ENCODE measurements around the gene SUPT20HL1.
"Not testable (repeated sequence)": the region's sequence is repeated elsewhere in the genome, so short reads cannot be mapped to it uniquely, and the experiment has no call there.

The SUPT20HL1 gene

DNA sequence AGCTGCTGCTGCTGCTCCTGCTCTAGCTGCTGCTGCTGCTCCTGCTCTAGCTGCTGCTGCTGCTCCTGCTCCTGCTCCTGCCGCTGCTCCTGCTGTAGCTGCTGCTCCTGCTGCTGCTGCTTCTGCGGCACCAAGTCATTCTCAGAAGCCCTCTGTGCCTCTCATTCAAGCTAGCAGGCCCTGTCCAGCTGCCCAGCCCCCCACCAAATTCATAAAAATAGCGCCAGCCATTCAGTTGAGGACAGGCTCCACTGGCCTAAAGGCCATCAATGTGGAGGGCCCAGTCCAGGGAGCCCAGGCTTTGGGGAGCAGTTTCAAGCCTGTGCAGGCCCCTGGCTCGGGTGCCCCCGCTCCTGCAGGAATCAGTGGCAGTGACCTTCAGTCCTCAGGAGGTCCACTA lies 3.9 kb downstream of the SUPT20HL1 start:
- ChIA-PET POLR2A (no interaction called here), CTCF (no interaction called here)
- no peak for DNase-seq (ENCODE audit: extremely low spot score)
- TF ChIP-seq, protein P1, sequence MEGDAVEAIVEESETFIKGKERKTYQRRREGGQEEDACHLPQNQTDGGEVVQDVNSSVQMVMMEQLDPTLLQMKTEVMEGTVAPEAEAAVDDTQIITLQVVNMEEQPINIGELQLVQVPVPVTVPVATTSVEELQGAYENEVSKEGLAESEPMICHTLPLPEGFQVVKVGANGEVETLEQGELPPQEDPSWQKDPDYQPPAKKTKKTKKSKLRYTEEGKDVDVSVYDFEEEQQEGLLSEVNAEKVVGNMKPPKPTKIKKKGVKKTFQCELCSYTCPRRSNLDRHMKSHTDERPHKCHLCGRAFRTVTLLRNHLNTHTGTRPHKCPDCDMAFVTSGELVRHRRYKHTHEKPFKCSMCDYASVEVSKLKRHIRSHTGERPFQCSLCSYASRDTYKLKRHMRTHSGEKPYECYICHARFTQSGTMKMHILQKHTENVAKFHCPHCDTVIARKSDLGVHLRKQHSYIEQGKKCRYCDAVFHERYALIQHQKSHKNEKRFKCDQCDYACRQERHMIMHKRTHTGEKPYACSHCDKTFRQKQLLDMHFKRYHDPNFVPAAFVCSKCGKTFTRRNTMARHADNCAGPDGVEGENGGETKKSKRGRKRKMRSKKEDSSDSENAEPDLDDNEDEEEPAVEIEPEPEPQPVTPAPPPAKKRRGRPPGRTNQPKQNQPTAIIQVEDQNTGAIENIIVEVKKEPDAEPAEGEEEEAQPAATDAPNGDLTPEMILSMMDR (IDR thresholded peaks at IDR 0.05; ENCODE audit: control extremely low read depth, extremely low read depth, low read depth, missing control alignments) = no peak

DNA sequence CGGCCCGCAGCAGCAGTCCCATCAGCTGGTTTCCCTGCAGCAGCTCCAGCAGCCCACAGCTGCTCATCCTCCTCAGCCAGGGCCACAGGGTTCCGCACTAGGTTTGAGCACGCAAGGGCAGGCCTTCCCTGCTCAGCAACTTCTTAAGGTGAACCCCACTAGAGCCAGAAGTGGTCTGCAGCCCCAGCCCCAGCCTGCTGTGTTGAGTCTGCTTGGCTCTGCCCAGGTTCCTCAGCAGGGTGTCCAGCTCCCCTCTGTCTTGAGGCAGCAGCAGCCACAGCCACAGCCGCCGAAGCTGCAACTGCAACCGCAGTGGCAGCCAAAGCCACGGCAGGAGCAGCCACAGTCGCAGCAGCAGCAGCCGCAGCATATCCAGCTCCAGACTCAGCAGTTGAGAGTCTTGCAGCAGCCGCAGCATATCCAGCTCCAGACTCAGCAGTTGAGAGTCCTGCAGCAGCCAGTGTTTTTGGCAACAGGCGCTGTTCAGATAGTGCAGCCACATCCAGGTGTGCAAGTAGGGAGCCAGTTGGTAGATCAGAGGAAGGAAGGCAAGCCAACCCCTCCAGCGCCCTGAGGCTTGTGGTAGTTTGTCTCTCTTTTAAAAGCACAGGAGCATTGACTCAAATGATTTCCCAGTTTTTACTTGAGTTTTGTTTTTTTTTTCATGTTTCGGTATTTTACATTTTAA lies 4.6 kb downstream of the SUPT20HL1 start:
- ChIA-PET POLR2A (no interaction called here), CTCF (no interaction called here)
- no peak for DNase-seq (ENCODE audit: extremely low spot score)
- TF ChIP-seq, protein P1 (IDR thresholded peaks at IDR 0.05; ENCODE audit: control extremely low read depth, extremely low read depth, low read depth, missing control alignments) = no peak

DNA sequence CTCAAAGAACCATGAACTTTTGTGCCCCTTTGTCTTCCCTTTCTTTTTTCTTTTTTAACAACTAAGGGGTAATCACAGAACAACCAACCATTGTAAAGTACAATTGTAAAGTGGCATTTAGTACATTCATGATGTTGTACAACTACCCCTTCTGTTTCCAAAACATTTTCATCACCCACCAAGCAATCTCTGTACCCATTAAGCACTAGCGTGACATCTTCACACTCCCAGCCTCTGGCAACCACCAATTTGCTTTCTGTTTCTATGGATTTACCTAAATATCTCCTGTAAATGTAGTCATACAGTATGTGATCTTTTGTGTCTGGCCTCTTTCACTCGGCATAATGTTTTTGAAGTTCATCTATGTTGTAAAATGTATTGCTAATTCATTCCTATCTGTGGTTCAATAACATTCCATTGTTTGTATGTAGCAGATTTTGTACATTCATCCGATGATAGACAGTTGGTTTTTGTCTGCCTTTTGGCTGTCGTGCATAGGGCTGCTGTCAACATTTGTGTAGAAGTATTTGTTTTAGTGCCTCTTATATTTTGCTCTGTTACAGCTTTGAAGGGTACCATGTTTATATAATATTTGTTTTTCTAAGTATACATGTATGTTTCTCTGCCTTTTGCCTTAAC lies 6.4 kb downstream of the SUPT20HL1 start:
- CTCF ChIA-PET, POLR2A ChIA-PET: not testable (repeated sequence)

DNA sequence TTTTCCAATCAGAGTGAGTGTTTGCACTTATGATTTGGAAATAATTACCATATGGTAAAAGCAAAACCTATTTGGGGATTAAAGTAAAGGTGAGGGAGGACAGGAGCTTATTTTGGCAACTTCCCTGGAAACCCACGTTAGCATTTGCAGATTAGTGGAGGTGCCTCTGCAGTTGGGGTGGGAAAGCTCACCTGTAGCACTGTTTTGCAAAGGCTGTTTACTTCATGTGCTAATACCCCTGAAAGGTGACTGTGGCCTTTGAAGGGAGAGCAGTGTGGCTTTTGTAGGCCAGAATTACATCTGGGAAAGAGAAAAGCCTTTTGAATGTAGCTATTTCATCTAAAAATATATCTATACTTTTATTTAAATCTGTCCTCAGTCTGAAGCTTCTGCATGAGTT lies 9.4 kb downstream of the SUPT20HL1 start:
- DNase-seq (ENCODE audit: extremely low spot score) = no peak
- POLR2A ChIA-PET = no interaction called here
- TF ChIP-seq, protein P1 (IDR thresholded peaks at IDR 0.05; ENCODE audit: control extremely low read depth, extremely low read depth, low read depth, missing control alignments) = no peak
- CTCF ChIA-PET = interaction anchor here (1.1 to 3.5 kb wide), 9 partner anchors 11 to 774 kb away, joined by 3 to 23 read pairs (median 7); no protein-coding TSS in a partner anchor

More for the DNA sequence above, 6.4 kb downstream of the SUPT20HL1 start:
- DNase-seq (ENCODE audit: extremely low spot score) = not testable (repeated sequence)

DNA sequence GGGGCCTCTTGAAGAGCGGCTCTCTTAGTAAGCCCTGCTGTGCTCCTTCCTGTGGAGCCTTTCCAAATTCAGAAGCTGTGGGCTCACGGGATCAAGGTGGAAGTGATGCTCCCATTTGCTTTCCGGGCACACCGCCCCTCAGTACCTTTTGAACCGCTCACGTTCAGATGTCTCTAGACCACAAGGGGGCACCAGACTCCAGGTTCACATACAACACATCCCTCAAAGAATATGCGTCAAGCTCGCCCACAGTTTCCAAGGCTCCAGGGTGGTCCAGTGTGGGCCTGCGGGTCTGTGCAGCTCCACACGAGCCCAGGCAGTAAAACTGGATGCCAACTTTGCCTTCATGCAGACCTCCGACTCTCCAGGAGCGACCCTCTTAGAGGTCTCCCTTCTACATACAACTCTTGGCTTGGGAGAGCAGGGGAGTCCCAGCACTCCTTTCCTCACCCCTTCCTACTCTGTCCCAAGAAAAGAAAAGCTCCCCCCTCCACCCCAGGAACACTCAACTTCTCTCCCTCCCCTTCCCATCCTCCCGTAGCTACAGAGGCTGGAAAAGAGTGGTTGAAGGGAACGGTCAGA lies 11.0 kb downstream of the SUPT20HL1 start:
- CTCF ChIA-PET = interaction anchor here (0.8 to 3.5 kb wide), 23 partner anchors 10 to 772 kb away, joined by 3 to 23 read pairs (median 4); no protein-coding TSS in a partner anchor
- POLR2A ChIA-PET = no interaction called here
- TF ChIP-seq, protein P1 (IDR thresholded peaks at IDR 0.05; ENCODE audit: control extremely low read depth, extremely low read depth, low read depth, missing control alignments) = peak; percentile 60
- DNase-seq (ENCODE audit: extremely low spot score) = peak; percentile 71

DNA sequence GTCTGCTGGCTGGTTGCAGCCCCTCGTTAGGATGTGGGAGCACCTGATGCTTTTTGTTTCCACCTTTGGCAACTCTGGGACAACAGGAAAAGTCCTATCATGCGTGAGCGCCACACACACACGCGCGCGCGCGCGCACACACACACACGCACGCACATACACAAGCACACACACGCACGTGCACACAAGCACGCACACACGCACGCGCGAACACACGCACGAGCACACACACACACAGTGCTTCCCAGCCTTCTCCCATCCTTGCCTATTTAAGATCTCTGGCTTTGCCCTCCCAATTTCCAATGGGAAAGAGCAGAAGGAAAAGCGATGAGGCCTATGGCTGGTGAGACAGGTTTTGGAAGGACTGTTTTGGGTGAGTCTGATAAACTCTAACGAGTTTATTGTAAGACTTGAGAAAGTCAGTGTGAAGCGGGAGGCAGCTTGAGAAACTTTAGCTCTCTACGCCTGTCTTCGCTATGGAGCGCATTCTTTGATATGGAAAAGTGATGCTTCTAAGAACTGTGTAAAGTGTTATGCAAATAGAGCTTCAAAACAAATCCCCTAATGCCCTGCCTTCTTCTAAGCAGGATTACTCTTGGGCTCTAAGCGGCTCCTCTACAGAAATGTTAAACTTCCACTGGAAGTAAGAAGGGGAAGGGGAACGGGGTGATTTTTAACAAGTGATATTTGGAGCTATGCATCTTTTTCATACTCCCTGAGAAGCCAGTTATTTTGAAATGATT lies 11.8 kb downstream of the SUPT20HL1 start:
- POLR2A ChIA-PET = no interaction called here
- CTCF ChIA-PET = interaction anchor here (0.8 to 3.5 kb wide), 18 partner anchors 10 to 771 kb away, joined by 3 to 23 read pairs (median 6); no protein-coding TSS in a partner anchor
- TF ChIP-seq, protein P1 (IDR thresholded peaks at IDR 0.05; ENCODE audit: control extremely low read depth, extremely low read depth, low read depth, missing control alignments) = no peak
- no peak for DNase-seq (ENCODE audit: extremely low spot score)

Measured in GM10248 (cell line).